Activated CD4-positive, alpha-beta memory T cell treated with anti-CD3 and anti-CD28 coated beads, Interleukin-2, amount 10 ng/mL, durations not matched to agents 7 days and 5 days (primary cell): ENCODE data around the gene SPEM3. TPM values are rescaled to one million over a fixed set of nuclear protein-coding genes. Genes with fewer than 3 reads are reported as not detected.

Experiments
- CTCF ChIA-PET: fragments of 350-600 bp; sonication (Branson Sonifier 250); formaldehyde crosslinking; loops from one replicate; lab custom pipeline; 2021; ENCODE audit warnings: antibody characterized with exemption, inconsistent platforms; lab: Charles Lee
- POLR2A ChIA-PET: fragments of 350-600 bp; sonication (Branson Sonifier 250); formaldehyde crosslinking; loops from one replicate; lab custom pipeline; 2021; ENCODE audit warnings: antibody characterized with exemption; lab: Charles Lee
- DNase-seq: peaks from one replicate; pipeline ENCODE4 v3.0.0-alpha.2; 2020
- H3K27ac Mint-ChIP-seq: one replicate; pipeline ENCODE4 v1.8.0; 2021; ENCODE audit warnings: mild to moderate bottlenecking, mixed read lengths
- H3K27me3 Mint-ChIP-seq: one replicate; pipeline ENCODE4 v1.8.0; 2021; ENCODE audit warnings: mixed read lengths
- H3K36me3 Mint-ChIP-seq: one replicate; pipeline ENCODE4 v1.8.0; 2021; ENCODE audit warnings: low read depth, mixed read lengths
- H3K4me1 Mint-ChIP-seq: one replicate; pipeline ENCODE4 v1.8.0; 2021; ENCODE audit warnings: mixed read lengths
- H3K4me3 Mint-ChIP-seq: one replicate; pipeline ENCODE4 v1.8.0; 2021; ENCODE audit warnings: mild to moderate bottlenecking, mixed read lengths
- H3K9me3 Mint-ChIP-seq: one replicate; pipeline ENCODE4 v1.8.0; 2021; ENCODE audit warnings: mixed read lengths
- total RNA-seq, 2 experiments: library from RNA; stranded (reverse); gene quantifications; one replicate each; pipeline ENCODE4 v1.2.3, GENCODE V29; 2021

Gene SPEM3
- not detected for total RNA-seq

GRCh38 chr17:7428557-7428956, at the start of gene SPEM3:
Gene SPEM3, plus strand, starts transcription at chr17:7428857. Its CDS starts 46 bp downstream, at chr17:7428903.
- Mint-ChIP-seq H3K27ac (no peak within 1 kb of the TSS), H3K4me1 (no peaks in the 10 kb centered on the region), H3K36me3 (no peaks in the 10 kb centered on the region), H3K9me3 (no peaks in the 10 kb centered on the region), H3K27me3 (peaks cover 3% of the 10 kb centered on the region), H3K4me3 (no peak within 1 kb of the TSS)
- CTCF ChIA-PET: no interaction called here
- no peak for DNase-seq
- POLR2A ChIA-PET: no interaction called here

GRCh38 chr17:7379134-7379533, 49.5 kb upstream of the SPEM3 start:
- ChIA-PET POLR2A (no interaction called here), CTCF (interaction anchor here (0.7 kb wide), 1 partner anchor 714 kb away, joined by 3 read pairs; no protein-coding TSS in a partner anchor)
- DNase-seq: no peak
- Mint-ChIP-seq H3K27me3 (peaks cover 40% of the 10 kb centered on the region), H3K36me3 (no peaks in the 10 kb centered on the region), H3K4me1 (peaks cover 4% of the 10 kb centered on the region), H3K4me3 (no peak overlapping the region), H3K27ac (no peak overlapping the region), H3K9me3 (peaks cover 5% of the 10 kb centered on the region)

DNA sequence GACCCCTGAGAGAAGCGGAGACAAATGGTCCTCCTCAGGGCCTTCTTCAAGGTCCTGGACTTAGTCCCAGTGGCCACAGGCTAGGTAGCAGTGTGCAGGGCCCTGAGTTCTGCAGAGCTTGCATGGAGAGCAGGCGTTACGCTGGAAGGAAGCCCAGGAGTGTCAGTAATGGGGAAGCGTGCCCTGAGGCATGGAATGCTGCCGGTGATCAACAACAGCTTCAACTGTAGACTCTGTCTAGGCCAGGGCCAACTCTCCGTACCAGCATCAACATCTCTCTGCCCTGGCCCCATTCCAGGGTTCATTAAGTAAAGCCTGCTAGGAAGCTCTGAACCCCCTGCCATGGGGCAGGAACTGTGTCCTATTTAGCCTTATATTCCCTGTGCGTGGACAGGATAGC, 48.3 kb upstream of the SPEM3 start:
- H3K27me3 Mint-ChIP-seq: peaks cover 40% of the 10 kb centered on the region
- H3K27ac Mint-ChIP-seq: no peak overlapping the region
- no peak for DNase-seq
- peaks cover 9% of the 10 kb centered on the region for H3K4me1 Mint-ChIP-seq
- CTCF ChIA-PET: no interaction called here
- POLR2A ChIA-PET: interaction anchor here (1.2 kb wide), 1 partner anchor 60 kb away, joined by 5 read pairs; no protein-coding TSS in a partner anchor
- no peak overlapping the region for H3K4me3 Mint-ChIP-seq
- peaks cover 5% of the 10 kb centered on the region for H3K9me3 Mint-ChIP-seq
- no peaks in the 10 kb centered on the region for H3K36me3 Mint-ChIP-seq

DNA sequence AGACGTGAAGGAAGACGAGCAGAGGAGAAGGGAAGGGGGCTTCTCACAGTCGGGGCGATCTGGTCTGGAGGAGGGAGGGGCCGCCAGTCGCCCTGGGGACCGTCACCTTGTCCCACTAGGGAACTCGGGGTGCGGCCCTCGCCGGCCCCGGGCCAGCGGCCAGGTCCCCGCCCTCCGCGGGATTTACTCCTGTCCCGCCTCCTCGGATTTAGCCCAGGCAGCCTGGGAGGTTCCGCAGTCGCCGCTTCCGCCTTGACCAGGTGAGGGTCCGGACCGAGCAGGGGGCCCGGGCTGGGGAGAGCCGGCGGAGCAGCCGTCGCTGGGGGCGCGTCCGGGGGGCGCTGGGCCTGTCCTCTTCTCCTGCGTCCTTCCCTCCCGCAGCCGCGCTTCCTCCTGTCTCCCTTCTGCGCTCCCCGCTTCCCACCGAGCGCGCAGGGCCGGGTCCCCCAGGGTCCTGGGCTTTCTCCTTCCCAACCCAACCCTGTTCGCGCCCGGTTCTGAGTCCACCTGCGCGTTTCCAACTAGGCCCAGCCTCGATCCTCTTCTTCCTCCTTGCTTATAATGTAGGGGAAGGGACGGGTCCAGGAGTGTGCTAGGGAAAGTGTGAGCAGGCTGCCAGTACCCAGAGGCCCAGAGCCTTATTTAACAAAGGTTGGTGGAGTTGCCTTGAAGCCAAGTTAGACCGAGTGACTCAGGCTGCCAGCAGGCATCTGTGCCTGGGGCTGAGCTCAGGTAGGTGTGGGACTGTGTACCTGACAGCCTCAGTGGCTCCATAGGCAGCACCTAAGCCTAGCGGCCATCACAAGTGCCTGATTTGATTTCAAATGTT, 47.6 kb upstream of the SPEM3 start, which contains the start of gene TNK1:
Gene TNK1, plus strand, starts transcription at position 235 of the 829 bp plus-strand sequence. CDS start 1,838 bp downstream, outside the sequence.
- peaks cover 9% of the 10 kb centered on the region for H3K4me1 Mint-ChIP-seq
- peaks cover 5% of the 10 kb centered on the region for H3K9me3 Mint-ChIP-seq
- CTCF ChIA-PET: no interaction called here
- no peak within 1 kb of the TSS for H3K4me3 Mint-ChIP-seq
- POLR2A ChIA-PET: interaction anchor here (1.2 to 1.8 kb wide), 2 partner anchors 8 to 59 kb away, joined by 5 read pairs; no protein-coding TSS in a partner anchor
- no peak within 1 kb of the TSS for H3K27ac Mint-ChIP-seq
- no peak for DNase-seq
- H3K36me3 Mint-ChIP-seq: no peaks in the 10 kb centered on the region
- peaks cover 40% of the 10 kb centered on the region for H3K27me3 Mint-ChIP-seq

DNA sequence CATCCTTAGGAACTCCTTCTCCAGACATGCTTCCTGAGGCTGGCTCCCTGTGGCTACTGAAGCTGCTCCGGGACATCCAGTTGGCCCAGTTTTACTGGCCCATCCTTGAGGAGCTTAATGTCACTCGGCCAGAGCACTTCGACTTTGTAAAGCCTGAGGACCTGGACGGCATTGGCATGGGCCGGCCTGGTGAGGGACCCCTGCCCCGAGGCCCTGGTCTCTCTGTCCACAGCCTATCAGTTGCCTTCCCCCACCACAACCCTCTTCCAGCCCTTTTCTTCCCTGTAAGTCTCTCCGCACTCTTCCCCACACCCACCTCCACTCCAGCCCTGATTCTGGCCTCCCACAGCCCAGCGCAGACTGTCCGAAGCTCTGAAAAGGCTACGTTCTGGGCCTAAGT, 45.8 kb upstream of the SPEM3 start:
- ChIA-PET POLR2A (interaction anchor here (0.8 to 3.7 kb wide), 8 partner anchors 9 to 125 kb away, joined by 3 to 16 read pairs (median 3); partner anchors contain the start of genes PLSCR3 and TMEM256), CTCF (no interaction called here)
- Mint-ChIP-seq H3K9me3 (peaks cover 5% of the 10 kb centered on the region), H3K27ac (no peak overlapping the region), H3K36me3 (peaks cover 8% of the 10 kb centered on the region), H3K4me3 (peak overlapping the region; percentile 7), H3K27me3 (peaks cover 33% of the 10 kb centered on the region), H3K4me1 (peaks cover 9% of the 10 kb centered on the region)
- no peak for DNase-seq

DNA sequence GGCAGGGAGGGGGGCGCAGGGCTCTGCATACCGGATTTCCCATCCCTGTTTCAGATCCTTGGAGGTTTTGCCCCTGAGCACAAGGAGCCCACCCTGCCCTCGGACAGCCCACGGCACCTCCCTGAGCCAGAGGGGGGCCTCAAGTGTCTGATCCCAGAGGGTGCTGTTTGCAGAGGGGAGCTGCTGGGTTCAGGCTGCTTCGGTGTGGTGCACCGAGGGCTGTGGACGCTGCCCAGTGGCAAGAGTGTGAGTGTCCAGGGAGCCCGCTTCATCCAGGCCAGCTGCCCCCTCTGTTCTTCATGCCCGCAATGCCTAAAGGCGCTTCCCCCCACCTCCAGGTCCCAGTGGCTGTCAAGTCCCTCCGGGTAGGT, 45.3 kb upstream of the SPEM3 start:
- ChIA-PET CTCF (no interaction called here), POLR2A (interaction anchor here (0.6 to 3.7 kb wide), 7 partner anchors 10 to 125 kb away, joined by 3 to 16 read pairs (median 5); partner anchors contain the start of genes PLSCR3, TMEM102 and TMEM256)
- Mint-ChIP-seq H3K27me3 (peaks cover 33% of the 10 kb centered on the region), H3K4me3 (no peak overlapping the region), H3K9me3 (peaks cover 5% of the 10 kb centered on the region), H3K27ac (no peak overlapping the region), H3K4me1 (peaks cover 9% of the 10 kb centered on the region), H3K36me3 (peaks cover 8% of the 10 kb centered on the region)
- no peak for DNase-seq

- Mint-ChIP-seq H3K9me3 (peaks cover 5% of the 10 kb centered on the region), H3K4me3 (peak overlapping the region; percentile 68), H3K27ac (no peak overlapping the region), H3K27me3 (peaks cover 33% of the 10 kb centered on the region), H3K4me1 (peaks cover 9% of the 10 kb centered on the region), H3K36me3 (peaks cover 8% of the 10 kb centered on the region)
- peak; percentile 82 for DNase-seq
- CTCF ChIA-PET: interaction anchor here (1.1 to 2.2 kb wide), 2 partner anchors 28 to 53 kb away, joined by 4 to 8 read pairs; no protein-coding TSS in a partner anchor
- POLR2A ChIA-PET: interaction anchor here (0.6 to 3.7 kb wide), 9 partner anchors 10 to 177 kb away, joined by 3 to 16 read pairs (median 5); partner anchors contain the start of genes ACAP1, PLSCR3, TMEM102 and TMEM256
Observed at GRCh38 chr17:7383742-7384488, 44.7 kb upstream of the SPEM3 start.

DNA sequence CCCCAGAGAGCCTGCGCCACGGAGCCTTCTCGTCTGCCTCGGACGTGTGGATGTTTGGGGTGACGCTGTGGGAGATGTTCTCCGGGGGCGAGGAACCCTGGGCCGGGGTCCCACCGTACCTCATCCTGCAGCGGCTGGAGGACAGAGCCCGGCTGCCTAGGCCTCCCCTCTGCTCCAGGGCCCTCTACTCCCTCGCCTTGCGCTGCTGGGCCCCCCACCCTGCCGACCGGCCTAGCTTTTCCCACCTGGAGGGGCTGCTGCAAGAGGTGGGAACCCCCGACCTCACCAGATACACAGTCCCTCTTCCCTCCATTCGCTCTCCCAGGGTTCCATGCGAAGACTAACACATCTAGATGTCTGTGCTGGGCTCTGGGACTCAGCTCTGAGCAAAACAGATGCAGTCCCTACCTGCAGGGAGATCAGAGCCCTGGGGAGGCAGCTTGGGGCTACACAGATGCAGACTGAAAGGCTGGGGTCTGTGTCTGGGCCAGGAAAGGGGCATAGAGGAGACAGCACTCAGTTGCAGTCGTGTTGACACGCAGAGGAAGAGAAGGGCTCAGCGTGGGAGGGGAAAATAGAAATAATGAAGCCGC, 44.1 kb upstream of the SPEM3 start:
- peaks cover 9% of the 10 kb centered on the region for H3K4me1 Mint-ChIP-seq
- POLR2A ChIA-PET: interaction anchor here (1.1 to 3.7 kb wide), 7 partner anchors 9 to 176 kb away, joined by 3 to 16 read pairs (median 6); partner anchors contain the start of genes ACAP1, PLSCR3, TMEM102 and TMEM256
- peaks cover 27% of the 10 kb centered on the region for H3K27me3 Mint-ChIP-seq
- H3K27ac Mint-ChIP-seq: peak overlapping the region; percentile 40
- H3K4me3 Mint-ChIP-seq: peak overlapping the region; percentile 68
- CTCF ChIA-PET: interaction anchor here (1.1 to 2.2 kb wide), 2 partner anchors 29 to 52 kb away, joined by 4 to 8 read pairs; no protein-coding TSS in a partner anchor
- no peak for DNase-seq
- peaks cover 14% of the 10 kb centered on the region for H3K36me3 Mint-ChIP-seq
- no peaks in the 10 kb centered on the region for H3K9me3 Mint-ChIP-seq

GRCh38 chr17:7388856-7389255, 39.8 kb upstream of the SPEM3 start:
- H3K27me3 Mint-ChIP-seq: no peaks in the 10 kb centered on the region
- H3K4me1 Mint-ChIP-seq: peaks cover 34% of the 10 kb centered on the region
- no peak for DNase-seq
- no peak overlapping the region for H3K4me3 Mint-ChIP-seq
- H3K36me3 Mint-ChIP-seq: peaks cover 51% of the 10 kb centered on the region
- ChIA-PET POLR2A (interaction anchor here (1.1 to 1.3 kb wide), 2 partner anchors 12 to 15 kb away, joined by 3 to 6 read pairs; partner anchors contain the start of gene TMEM256), CTCF (no interaction called here)
- H3K9me3 Mint-ChIP-seq: no peaks in the 10 kb centered on the region
- H3K27ac Mint-ChIP-seq: no peak overlapping the region

- H3K9me3 Mint-ChIP-seq: no peaks in the 10 kb centered on the region
- H3K4me1 Mint-ChIP-seq: peaks cover 34% of the 10 kb centered on the region
- H3K36me3 Mint-ChIP-seq: peaks cover 53% of the 10 kb centered on the region
- CTCF ChIA-PET: interaction anchor here (1.7 kb wide), 1 partner anchor 34 kb away, joined by 5 read pairs; no protein-coding TSS in a partner anchor
- H3K27ac Mint-ChIP-seq: no peak overlapping the region
- no peak overlapping the region for H3K4me3 Mint-ChIP-seq
- H3K27me3 Mint-ChIP-seq: no peaks in the 10 kb centered on the region
- POLR2A ChIA-PET: interaction anchor here (1.3 to 1.4 kb wide), 3 partner anchors 9 to 23 kb away, joined by 3 to 6 read pairs (median 3); partner anchors contain the start of gene TMEM256
- DNase-seq: no peak
Observed at GRCh38 chr17:7389924-7390910, 38.4 kb upstream of the SPEM3 start.

DNA sequence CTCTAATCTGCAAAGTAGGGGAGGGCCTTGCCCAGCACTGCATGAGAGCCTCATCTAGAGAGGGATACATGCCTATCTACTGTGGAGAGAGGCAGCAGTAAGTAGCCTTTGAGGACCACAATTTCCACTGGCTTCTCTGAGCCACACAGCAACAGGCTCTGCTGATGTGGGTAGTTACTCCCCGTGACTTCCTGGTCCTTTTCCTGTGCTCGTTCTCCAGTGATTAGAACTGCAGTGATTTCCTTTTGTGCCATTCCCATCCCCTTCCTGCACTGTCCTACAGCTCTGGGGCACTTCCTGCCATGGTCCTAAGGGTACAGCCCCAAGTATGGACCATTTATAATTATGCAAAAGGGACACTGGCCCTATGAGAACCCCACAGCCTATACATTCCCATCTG, 37.4 kb upstream of the SPEM3 start:
- POLR2A ChIA-PET: interaction anchor here (1.3 to 1.4 kb wide), 2 partner anchors 8 to 22 kb away, joined by 3 read pairs; no protein-coding TSS in a partner anchor

More for the DNA sequence above, 37.4 kb upstream of the SPEM3 start:
- peaks cover 53% of the 10 kb centered on the region for H3K36me3 Mint-ChIP-seq
- CTCF ChIA-PET: no interaction called here
- H3K9me3 Mint-ChIP-seq: no peaks in the 10 kb centered on the region
- H3K4me3 Mint-ChIP-seq: peak overlapping the region; percentile 24
- H3K27ac Mint-ChIP-seq: peak overlapping the region; percentile 52
- H3K4me1 Mint-ChIP-seq: peaks cover 37% of the 10 kb centered on the region
- H3K27me3 Mint-ChIP-seq: no peaks in the 10 kb centered on the region
- no peak for DNase-seq
